PFSK-1 (cell line): Measurements from ENCODE around the gene ZDHHC16.
A peak's percentile ranks its signal among the peaks of the same experiment; 100 is the strongest.

Source experiments
- FOXP2 ChIP-seq: optimal IDR thresholded peaks from 2 replicates; pipeline ENCODE3; 2011; ENCODE audit warnings: borderline replicate concordance, control low read depth, inconsistent platforms; ENCODE audit not compliant: insufficient read depth; ENCODE audit errors: extremely low read length, extremely low read depth
- POLR2AphosphoS5 ChIP-seq: IDR thresholded peaks from 2 replicates; pipeline ENCODE4 v1.6.1; 2012; ENCODE audit warnings: low read depth, mild to moderate bottlenecking, control low read depth, low read length, moderate library complexity
- REST ChIP-seq, 2 experiments: IDR thresholded peaks; 2 replicates each; pipeline versions ENCODE4 v1.6.1 to v1.8.0; 2011 to 2012; ENCODE audit warnings: low read depth in 2 of 2, low read length in 2 of 2, control low read depth in 1 of 2, inconsistent platforms in 1 of 2, mild to moderate bottlenecking in 1 of 2, moderate library complexity in 1 of 2; ENCODE audit not compliant: insufficient read depth in 1 of 2
- SIN3A ChIP-seq: IDR thresholded peaks from 2 replicates; pipeline ENCODE4 v1.6.1; 2012; ENCODE audit warnings: mild to moderate bottlenecking, low read length, moderate library complexity, borderline replicate concordance; ENCODE audit not compliant: insufficient read depth
- TAF1 ChIP-seq: IDR thresholded peaks from 2 replicates; pipeline ENCODE4 v1.6.1; 2012; ENCODE audit warnings: low read length, control low read depth, borderline replicate concordance; ENCODE audit not compliant: insufficient read depth

Gene ZDHHC16

GRCh38 chr10:97412891-97413304, 33.1 kb upstream of the ZDHHC16 start:
- TF ChIP-seq FOXP2: no peak
- TF ChIP-seq POLR2AphosphoS5: no peak
- TF ChIP-seq SIN3A: no peak
- no peak for TF ChIP-seq TAF1
- TF ChIP-seq REST (IDR thresholded peaks at IDR 0.05; ENCODE audit: insufficient read depth in 1 of 2, low read depth in 2 of 2, low read length in 2 of 2): no peak

GRCh38 chr10:97416565-97416964, 29.4 kb upstream of the ZDHHC16 start:
- TF ChIP-seq SIN3A (no peak), TAF1 (no peak), POLR2AphosphoS5 (no peak), REST (IDR thresholded peaks at IDR 0.05; ENCODE audit: insufficient read depth in 1 of 2, low read depth in 2 of 2, low read length in 2 of 2) (no peak), FOXP2 (no peak)

- TF ChIP-seq REST (IDR thresholded peaks at IDR 0.05; ENCODE audit: insufficient read depth in 1 of 2, low read depth in 2 of 2, low read length in 2 of 2) (no peak), POLR2AphosphoS5 (peak; percentile 71), SIN3A (no peak), TAF1 (peak; percentile 50; the same call in 1 of the 2 replicates), FOXP2 (peak; percentile 88)
Observed at GRCh38 chr10:97425964-97426775, 19.8 kb upstream of the ZDHHC16 start, which contains the start of gene PGAM1. Gene PGAM1 (plus strand): TSS chr10:97426191. CDS start chr10:97426308, 117 bp downstream.

GRCh38 chr10:97426776-97427570, 19.0 kb upstream of the ZDHHC16 start:
- TF ChIP-seq FOXP2 (no peak), POLR2AphosphoS5 (no peak), SIN3A (no peak), REST (IDR thresholded peaks at IDR 0.05; ENCODE audit: insufficient read depth in 1 of 2, low read depth in 2 of 2, low read length in 2 of 2) (no peak), TAF1 (no peak)
